HG02571 (cell line): ENCODE measurements around the gene FSIP1.

Experiments used
- ATAC-seq: cut with Tn5 transposase; IDR thresholded peaks from one replicate; pipeline ENCODE4 v1.9.1; 2021; ENCODE audit warnings: mild to moderate bottlenecking, moderate library complexity; ENCODE audit not compliant: unreplicated experiment

Gene FSIP1

DNA sequence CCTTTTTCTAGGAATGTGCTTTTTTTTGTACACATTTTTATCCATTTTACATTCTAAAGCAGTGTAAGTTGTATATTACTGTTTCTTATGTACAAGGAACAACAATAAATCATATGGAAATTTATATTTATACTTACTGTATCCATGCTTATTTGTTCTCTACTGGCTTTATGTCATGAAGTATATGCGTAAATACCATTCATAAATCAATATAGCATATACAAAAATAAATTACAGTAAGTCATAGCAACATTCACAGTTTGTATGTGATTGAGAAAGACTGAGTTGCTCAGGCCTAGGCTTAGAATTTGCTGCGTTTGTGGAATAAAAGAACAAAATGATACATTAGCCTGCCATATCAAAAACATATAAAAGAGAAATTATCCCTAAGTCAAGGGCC, 185.3 kb downstream of the FSIP1 start:
- ATAC-seq: no peak

DNA sequence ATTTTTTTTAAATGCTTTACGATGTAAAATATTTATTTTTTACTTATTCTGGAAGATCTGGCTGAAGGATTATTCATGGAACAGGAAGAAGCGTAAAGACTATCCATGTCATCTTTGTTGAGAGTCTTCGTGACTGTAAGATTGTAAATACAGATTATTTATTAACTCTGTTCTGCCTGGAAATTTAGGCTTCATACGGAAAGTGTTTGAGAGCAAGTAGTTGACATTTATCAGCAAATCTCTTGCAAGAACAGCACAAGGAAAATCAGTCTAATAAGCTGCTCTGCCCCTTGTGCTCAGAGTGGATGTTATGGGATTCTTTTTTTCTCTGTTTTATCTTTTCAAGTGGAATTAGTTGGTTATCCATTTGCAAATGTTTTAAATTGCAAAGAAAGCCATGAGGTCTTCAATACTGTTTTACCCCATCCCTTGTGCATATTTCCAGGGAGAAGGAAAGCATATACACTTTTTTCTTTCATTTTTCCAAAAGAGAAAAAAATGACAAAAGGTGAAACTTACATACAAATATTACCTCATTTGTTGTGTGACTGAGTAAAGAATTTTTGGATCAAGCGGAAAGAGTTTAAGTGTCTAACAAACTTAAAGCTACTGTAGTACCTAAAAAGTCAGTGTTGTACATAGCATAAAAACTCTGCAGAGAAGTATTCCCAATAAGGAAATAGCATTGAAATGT, 186.1 kb downstream of the FSIP1 start:
- no peak for ATAC-seq

DNA sequence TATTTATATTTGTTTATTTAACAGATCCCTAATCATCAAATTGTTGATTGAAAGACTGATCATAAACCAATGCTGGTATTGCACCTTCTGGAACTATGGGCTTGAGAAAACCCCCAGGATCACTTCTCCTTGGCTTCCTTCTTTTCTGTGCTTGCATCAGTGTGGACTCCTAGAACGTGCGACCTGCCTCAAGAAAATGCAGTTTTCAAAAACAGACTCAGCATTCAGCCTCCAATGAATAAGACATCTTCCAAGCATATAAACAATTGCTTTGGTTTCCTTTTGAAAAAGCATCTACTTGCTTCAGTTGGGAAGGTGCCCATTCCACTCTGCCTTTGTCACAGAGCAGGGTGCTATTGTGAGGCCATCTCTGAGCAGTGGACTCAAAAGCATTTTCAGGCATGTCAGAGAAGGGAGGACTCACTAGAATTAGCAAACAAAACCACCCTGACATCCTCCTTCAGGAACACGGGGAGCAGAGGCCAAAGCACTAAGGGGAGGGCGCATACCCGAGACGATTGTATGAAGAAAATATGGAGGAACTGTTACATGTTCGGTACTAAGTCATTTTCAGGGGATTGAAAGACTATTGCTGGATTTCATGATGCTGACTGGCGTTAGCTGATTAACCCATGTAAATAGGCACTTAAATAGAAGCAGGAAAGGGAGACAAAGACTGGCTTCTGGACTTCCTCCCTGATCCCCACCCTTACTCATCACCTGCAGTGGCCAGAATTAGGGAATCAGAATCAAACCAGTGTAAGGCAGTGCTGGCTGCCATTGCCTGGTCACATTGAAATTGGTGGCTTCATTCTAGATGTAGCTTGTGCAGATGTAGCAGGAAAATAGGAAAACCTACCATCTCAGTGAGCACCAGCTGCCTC, 187.1 kb downstream of the FSIP1 start:
- no peak for ATAC-seq

DNA sequence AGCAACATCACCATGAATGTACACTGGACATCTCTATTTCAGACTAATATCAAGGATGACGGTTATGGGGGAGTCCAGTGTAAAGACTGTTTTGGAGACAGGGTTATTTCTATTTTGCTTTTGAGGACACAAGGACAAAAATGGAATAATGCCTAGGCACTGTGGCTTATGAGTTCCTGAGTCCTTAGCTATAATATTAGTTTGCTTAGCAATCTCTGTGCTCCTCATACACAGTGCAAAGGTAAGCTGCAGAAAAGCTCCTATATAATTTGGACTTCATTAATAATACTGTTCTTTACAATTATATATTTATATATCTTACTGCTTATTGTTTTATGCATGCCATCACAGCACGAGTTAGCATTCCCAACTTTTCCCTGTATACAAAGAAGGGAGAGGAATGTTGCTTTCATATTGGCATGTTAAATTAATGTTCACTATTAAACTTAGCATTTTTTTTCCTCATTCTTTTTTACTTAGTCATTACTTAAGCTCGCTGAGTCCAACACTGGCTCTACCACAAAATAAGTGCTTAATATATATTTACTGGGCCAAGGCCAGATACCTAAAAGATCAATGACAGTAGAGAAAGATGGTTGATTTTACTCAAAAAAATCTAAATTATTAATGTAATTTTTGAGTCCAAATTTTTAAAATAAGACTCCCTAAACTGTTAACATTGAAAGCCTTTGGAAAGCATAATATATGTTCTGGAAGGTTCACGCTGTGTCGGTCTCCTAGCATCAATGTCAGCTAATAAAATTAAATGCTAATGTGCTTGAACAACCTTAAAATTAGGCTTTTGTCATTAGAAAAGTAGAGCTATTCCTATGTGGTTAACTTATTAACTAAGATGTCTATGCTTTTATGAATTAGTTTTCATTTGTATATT, 187.9 kb downstream of the FSIP1 start:
- ATAC-seq: no peak

DNA sequence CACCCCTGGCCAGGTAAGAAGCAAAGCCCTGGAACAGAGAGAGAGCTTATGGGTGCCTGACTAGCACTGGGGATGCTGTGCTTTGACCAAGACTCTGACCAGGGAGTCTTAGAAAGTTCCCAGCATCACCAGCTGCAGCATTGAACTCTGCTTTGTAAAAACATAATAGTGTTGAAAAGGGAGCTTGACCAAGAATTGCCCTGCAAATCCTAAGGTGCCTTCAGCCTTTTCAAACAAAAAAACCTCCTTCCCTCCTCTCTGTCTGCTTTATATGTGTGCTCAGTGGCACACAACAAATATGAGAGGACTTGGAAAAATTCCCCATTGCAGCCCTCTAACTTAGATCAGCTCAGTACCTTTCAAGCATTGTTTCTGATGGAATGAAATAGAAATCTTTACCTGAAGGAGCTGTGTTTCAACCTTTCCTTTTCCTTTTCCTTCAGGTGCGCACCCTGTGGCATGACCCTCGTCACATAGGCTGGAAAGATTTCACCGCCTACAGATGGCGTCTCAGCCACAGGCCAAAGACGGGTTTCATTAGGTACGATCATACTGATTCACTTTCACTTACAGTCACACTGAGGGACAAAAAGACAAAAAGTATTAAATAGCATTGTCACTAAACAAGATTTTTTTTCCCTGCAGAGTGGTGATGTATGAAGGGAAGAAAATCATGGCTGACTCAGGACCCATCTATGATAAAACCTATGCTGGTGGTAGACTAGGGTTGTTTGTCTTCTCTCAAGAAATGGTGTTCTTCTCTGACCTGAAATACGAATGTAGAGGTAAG, 188.8 kb downstream of the FSIP1 start:
- no peak for ATAC-seq

DNA sequence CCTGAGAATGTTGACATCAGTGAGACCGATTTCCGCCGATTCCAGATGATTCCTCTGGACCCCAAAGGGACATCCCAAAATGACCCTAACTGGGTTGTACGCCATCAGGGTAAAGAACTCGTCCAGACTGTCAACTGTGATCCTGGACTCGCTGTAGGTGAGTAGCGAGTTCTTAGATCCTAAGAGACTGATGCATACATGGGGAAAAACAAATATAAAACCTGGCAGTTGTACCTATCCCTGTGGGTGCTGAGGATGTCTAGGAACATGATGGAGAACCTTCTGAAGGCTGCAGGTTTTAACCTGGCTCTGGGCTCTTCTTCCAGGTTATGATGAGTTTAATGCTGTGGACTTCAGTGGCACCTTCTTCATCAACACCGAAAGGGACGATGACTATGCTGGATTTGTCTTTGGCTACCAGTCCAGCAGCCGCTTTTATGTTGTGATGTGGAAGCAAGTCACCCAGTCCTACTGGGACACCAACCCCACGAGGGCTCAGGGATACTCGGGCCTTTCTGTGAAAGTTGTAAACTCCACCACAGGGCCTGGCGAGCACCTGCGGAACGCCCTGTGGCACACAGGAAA, 189.5 kb downstream of the FSIP1 start:
- ATAC-seq: no peak

DNA sequence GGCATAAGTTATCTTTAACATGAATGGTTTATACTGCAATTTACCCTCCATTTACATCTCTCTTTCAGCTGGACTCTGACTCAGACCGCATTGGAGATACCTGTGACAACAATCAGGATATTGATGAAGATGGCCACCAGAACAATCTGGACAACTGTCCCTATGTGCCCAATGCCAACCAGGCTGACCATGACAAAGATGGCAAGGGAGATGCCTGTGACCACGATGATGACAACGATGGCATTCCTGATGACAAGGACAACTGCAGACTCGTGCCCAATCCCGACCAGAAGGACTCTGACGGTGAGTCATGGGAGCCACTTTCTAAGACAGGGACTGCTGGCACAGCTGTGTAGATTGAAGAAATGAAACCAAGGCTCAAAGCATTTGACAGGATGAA, 190.1 kb downstream of the FSIP1 start:
- no peak for ATAC-seq

DNA sequence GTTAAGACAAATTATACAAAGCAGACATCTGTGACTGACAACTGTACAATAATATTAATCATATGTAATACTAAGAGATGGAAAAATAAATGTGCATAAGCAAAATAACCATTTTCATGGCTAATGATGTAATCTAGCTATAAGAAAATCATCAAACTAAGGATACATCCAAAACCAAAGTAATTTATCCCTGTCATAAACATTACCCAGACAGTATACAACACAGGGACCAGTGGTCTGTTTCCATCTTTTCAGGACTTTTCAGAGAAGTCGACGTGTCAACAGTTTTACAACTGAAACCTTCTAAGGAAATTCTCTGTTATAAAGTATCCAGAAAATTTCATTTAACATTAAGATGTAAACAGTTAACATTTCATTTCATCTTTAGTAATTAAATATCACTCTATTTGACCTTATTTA, 190.7 kb downstream of the FSIP1 start:
- no peak for ATAC-seq

DNA sequence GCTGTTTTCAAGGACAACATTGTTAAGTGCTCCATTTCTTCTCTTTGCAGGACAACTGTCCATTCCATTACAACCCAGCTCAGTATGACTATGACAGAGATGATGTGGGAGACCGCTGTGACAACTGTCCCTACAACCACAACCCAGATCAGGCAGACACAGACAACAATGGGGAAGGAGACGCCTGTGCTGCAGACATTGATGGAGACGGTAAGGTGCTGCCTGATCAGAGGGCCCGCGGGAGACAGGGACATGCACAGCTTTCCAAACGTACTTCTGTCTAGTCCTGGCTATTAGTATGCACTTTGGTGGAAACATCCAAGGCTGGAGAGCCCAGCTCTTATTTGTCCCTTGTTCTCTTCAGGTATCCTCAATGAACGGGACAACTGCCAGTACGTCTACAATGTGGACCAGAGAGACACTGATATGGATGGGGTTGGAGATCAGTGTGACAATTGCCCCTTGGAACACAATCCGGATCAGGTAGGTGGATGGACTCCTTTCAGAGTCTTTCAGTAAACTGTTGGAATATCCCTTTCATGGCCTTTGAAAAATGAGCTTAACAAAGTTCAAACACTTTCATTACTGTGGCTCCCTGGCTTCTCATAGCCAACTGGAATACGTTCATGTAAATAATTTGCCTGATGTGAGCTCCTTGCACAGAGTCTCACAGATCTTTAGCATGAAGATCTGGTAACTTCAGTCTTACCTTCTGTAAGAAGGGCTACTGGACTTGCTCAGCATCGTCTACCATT, 191.3 kb downstream of the FSIP1 start:
- no peak for ATAC-seq

DNA sequence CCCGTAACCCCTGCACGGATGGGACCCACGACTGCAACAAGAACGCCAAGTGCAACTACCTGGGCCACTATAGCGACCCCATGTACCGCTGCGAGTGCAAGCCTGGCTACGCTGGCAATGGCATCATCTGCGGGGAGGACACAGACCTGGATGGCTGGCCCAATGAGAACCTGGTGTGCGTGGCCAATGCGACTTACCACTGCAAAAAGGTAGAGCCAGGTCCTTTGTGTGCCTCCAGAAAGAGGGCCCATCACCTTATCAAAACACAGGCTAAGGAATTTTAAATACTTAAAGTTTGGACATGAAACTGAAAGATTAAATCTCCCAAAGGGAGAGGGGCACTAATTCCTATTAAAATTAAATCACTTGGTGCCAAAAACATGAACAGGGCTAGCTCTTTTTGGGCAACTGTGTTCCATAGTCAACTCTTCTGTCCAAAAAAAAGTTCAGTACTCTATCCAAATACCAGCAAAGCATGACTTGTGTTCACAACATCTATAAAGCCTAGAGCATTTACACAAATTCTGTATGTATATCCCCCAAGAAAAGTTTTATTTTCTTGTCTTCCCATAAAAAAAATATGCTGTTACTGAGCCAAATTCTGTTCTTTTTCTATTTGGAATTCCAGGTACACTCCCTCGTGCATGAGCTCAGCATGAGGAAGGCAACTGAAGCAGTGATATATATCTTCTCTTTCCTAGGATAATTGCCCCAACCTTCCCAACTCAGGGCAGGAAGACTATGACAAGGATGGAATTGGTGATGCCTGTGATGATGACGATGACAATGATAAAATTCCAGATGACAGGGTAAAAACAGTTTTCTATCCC, 192.6 kb downstream of the FSIP1 start:
- ATAC-seq: no peak

DNA sequence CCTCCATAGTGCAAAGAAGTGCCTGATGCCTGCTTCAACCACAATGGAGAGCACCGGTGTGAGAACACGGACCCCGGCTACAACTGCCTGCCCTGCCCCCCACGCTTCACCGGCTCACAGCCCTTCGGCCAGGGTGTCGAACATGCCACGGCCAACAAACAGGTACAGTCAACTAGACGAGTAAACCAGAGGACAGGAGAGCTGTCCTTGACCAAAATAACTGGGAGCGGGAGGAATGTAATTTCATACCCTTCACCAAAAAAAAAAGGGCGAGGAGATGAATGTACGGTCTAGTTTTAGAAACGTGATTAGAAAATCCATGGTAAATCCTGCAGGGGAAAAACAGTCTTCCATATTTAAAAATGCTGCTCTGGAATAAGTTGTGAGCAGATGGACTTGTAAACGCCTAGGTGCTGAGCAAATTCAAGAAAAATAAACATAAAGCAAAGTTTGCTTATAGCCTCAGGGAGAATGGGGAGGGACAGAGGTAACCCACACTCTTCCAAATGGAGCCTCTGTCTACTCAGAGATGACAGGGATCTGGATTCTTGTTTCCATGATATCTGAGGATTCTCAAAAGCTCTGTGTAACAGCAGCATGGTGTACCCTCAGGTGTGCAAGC, 193.3 kb downstream of the FSIP1 start:
- ATAC-seq: no peak

DNA sequence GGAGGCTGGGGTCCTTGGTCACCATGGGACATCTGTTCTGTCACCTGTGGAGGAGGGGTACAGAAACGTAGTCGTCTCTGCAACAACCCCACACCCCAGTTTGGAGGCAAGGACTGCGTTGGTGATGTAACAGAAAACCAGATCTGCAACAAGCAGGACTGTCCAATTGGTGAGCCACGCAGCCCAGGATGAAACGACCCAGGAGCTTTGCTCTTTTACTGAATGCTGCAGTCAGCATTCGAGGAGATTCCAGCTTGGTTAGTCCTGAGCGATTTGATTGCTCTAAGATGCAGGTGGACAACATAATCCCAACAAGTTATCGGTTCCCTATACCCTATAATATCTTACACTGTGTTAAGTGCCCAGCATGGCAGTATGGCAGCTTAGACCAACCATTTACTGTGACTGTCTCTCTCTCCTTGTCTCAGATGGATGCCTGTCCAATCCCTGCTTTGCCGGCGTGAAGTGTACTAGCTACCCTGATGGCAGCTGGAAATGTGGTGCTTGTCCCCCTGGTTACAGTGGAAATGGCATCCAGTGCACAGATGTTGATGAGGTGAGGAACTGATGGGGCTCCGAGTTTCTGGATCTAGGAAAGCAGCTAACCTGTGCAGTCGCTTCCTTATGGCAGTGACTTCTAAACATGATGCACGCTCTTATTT, 194.0 kb downstream of the FSIP1 start:
- no peak for ATAC-seq

DNA sequence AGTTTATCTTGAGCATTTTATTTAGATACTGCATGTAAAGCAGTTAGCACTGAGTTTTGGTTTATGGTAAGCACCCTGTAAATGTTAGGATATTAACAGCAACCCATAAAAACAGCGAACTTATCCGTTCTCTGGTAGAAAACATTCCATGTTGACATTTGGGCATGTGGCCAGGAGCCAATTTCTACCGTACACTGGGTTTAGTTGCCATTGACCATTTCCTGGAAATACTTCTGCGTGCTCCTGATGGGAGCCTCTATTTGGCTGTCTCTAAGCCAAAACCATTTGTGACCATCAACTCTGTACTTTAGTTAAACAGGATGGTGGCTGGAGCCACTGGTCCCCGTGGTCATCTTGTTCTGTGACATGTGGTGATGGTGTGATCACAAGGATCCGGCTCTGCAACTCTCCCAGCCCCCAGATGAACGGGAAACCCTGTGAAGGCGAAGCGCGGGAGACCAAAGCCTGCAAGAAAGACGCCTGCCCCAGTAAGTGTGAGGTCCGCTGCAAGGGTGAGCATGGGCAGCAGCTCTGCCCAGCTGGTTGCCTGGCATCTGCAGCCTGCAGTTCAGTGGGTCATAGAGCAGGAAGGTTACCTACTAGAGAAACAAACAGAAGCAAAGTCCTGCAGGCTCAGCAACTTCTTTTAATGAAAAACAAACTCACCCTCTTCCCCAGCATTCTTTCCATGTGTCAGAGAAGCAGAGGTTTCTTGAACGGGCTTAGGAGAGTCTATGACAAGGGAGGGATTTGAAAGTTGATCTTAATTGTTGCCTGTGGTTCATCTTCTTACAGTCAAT, 194.7 kb downstream of the FSIP1 start:
- no peak for ATAC-seq

DNA sequence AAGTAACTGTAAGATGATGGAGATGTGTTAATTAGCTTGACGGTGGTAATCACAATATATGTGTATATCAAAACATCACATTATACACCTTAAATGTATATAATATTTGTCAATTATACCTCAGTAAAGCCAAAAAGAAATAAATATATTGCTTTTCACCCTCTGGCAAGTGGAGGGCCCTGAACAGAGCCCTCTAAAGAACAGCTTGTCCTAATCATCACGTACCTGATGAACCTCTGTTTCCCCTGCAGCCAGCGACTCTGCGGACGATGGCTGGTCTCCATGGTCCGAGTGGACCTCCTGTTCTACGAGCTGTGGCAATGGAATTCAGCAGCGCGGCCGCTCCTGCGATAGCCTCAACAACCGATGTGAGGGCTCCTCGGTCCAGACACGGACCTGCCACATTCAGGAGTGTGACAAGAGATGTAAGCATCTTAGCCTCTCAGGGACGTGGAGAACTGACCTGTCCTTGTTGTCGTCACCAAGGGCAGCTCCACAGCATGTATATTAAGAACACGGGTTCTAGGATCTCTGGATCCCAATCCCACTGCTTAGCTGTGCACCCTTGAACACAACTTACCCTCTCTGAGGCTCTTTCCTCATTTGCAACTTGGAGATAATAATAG, 195.4 kb downstream of the FSIP1 start:
- no peak for ATAC-seq

DNA sequence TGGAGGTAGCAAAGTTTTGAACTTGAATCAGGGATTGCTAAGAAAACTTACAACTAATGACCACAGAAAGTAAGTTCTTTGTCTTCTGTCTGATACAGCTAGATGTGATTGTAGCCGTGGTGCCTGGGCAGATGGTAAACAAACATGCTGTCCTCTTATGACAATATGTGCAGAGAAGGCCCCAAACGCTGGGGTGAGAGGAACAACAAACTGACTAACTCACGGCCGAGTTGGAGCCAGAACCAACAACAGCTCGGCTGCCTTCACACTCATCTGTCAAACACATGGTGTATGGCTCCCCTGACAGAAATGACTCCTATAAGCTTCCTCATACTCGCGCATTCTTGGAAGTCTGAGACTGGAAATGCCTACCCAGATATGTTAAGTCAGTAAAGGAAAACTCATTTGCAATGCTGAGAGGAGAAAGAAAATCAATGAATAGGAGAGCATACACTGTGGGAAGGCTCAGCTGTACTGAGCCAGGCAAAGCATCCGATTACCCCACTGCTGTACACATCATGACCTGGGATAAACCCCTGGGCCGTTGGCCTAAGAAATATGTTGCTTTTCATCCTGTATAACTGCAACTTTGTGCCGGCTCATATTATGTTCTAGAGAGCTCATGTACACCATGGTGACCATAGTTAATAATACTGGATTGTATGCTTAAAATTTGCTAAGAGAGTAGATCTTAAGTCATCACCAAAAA, 196.1 kb downstream of the FSIP1 start:
- no peak for ATAC-seq

DNA sequence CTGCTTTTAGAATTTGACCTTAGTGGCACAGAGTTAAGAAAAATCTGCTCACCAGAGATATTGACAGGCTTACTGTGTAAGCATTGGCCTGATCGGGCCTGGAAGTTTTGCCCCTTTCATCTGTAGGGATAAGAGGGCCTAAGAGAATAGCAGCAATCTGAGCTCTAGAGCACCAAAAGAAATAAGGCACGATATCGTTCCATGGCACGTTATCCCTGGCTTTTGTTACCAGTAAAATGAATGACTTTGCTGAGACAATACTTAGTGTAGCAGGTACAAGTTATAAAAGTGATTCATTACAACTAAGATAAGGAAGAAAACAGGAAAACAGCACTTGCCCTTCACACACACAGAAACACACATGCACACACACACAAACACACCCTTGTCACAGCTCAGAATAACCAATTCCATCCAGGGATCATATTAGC, 196.8 kb downstream of the FSIP1 start:
- no peak for ATAC-seq
